Endometrial microvascular endothelial cells (primary cell): ENCODE results near the gene CD164L2. TPM values are rescaled to one million over a fixed set of nuclear protein-coding genes. Genes with fewer than 3 reads are reported as not detected.

Experiments used
- in situ Hi-C: cut with HindIII; loops from 2 replicates; pipeline ENCODE4 v1.10.0; 2017; ENCODE audit warnings: low sequenced_read_pairs, low pct_unique_long_range_greater_than_20kb; ENCODE audit errors: inconsistent ontology term
- total RNA-seq: library from RNA; depleted of rRNA; stranded (reverse); fragments of >200 nt; gene quantifications from one replicate; pipeline ENCODE4 v1.2.3, GENCODE V29; 2015; ENCODE audit errors: inconsistent ontology term

CD164L2 gene
- total RNA-seq, 1 donor from 2014 or later = not detected

DNA sequence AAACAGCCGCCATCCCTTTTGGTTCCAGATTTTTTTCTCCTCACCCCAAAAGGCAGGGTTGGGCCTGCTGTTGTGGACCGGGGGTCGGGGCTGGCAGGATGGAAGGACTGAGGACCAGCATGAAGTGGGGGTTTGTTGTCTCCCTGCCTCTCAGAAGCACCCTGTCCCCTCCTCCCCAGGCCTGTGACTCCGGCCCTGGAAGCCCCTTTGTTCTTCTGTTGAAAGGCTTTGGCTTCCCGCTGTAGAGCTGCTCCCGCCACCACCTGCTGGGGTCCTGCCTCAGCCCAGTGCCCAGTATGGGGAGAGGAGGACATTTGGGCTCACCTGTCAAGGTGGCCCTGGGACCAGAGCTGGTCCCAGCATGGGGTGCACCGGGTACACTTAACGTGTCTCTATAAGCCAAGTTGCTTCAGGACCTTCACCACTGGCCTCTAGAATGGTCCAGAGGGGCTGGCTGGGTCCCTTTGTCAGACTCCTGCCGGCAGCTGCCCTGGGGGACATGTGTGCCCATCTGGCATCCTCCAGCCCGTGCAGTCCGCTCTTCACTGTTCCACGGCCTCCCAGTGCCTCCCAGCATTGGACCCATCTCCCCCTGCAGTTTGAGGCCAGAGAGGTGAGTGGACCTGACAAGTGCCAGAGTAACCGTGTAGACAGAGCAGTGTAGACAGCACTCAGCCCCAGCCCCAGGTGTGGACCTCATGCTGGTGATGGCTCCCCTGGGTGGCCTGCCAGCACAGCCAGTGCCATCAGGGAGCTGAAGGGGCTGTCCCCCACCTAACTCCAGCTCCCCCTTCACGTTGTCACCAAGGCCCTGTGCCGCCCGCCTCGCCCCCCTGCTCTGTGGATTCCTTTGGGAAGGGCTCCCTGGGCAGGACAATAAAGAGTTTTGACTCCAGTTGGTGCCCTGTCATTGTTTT is 47.4 kb downstream of the CD164L2 start:
- in situ Hi-C loops = no loop called here

DNA sequence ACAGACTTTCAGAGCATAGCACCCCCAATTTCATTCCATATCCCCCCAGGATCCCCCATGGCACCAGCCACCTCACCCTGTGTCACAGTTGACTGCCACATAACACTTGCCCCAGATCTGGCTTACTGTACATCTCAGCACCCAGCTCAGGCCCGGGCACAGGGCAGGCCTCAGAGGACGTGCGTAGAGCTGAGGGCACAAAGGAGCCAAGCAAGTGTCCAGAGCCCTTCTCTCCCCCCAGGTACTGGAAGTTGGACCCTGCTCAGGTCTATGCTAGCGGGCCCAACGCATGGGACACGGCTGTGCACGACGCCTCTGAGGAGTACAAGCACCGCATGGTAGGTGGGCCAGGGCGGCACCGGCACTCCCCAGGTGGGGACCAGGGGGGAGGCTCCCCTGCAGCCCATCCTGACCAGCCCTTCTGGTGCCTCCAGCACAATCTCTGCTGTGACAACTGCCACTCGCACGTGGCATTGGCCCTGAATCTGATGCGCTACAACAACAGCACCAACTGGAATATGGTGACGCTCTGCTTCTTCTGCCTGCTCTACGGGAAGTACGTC is 49.3 kb downstream of the CD164L2 start:
- in situ Hi-C loops = no loop called here

DNA sequence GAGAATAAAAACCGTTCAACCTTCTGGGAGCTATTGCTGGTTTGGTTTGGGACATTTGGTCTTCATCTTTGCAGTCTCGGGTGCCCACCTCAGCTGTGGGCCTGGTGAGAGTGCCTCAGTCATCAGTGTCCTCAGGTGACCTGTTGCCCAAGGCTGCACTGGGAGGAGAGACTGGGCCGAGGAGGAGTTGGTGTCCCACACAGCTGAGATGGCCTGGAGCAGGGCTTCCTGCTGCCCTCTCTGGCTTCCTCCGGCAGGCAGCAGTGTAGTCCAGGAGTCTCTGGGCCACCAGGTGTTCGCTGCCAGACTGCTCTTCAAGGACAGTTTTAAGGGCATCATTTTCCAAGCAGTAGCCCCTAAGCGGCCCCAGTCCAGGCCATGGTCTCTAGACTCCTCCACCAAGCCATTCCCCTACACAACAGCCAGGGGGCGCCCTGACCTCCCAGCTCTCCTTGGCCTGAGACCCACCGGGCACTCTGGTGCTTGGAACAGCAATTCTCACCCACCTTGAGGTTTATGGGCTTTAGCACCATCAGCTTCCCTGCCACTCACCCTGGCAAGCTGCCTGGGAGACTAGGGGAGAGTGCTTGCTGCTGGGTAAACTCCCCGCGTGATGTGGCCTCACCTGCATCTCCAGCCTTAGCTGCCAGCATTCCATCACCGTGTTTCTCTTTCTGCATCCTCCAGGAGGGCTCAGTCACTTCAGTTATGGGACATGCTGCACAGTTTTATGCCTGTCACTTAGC is 50.4 kb downstream of the CD164L2 start:
- in situ Hi-C loops = no loop called here

DNA sequence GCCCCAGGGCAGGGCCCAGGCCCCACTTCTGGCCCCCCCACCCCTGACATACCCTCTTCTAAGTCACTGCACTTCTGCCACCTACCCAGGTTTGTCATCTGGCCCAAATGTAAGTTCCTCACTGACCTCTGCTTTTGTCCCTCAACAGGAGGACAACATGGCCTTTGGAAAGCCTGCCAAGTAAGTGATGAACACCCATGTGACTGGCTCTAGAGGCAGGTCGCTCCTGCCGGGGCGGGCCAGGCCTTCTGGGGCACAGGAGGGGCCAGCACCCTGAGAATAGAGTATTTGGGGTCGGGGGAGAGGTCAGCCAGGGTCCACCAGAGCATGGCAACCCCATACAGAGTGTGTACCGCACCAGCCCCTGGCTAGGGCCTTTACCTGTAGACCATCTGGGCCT is 51.2 kb downstream of the CD164L2 start:
- in situ Hi-C loops = no loop called here

DNA sequence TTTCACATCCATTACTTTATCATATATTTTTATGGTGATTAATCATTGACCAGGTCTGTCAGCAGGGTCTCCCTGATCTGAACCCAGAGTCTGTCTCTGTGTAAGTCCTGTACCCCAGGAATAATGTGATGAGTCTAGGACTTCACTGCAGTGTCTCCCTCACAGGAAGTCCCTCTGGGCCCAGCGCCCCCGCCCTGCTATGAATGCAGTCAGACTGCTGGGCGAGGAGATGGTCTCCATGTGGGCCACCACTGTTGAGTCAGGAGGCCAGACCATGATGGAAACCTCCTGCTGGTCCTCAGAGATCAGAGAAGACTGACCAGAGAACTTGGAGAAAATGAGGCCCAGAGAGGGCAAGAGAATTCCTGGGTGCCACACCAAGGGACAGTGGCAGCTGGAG is 51.7 kb downstream of the CD164L2 start:
- in situ Hi-C loops = no loop called here

DNA sequence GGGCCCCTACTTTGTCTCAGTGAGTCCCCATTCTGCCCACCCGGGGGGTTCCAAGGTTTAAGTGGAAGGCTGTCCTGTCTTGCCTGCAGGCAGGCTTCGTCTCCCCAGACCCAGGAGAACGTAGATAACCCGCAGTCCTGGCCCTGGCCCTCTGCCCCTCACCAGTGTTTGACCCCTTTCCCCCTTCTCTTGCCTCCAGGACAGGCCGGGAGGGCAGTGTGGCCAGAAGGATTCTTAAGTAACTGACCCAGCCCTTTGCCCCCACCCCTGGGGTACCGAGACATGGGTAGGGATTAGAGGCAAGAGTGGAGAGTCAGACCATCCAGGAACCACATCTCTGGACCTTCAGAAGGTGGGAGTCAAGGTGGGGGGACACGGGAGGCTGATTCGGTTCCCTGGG is 52.3 kb downstream of the CD164L2 start:
- in situ Hi-C loops = no loop called here

Other genes starting within 250 kb of the CD164L2 start
- 45.5 TPM for gene SLC9A1, start 228.2 kb downstream of the CD164L2 start, total RNA-seq
- gene WDTC1, start 148.7 kb downstream of the CD164L2 start, total RNA-seq = 25.2 TPM
- 29.5 TPM for gene TMEM222, start 61.2 kb downstream of the CD164L2 start, total RNA-seq
- gene SYTL1, start 41.3 kb downstream of the CD164L2 start, total RNA-seq = not detected
- gene MAP3K6, start 16.4 kb downstream of the CD164L2 start, total RNA-seq = 18.0 TPM
- 1.9 TPM for gene FCN3, start 8.5 kb downstream of the CD164L2 start, total RNA-seq
- 1.9 TPM for gene GPR3, start 9.3 kb upstream of the CD164L2 start, total RNA-seq
- 29.3 TPM for gene WASF2, start 106.8 kb upstream of the CD164L2 start, total RNA-seq
- gene AHDC1, start 220.8 kb upstream of the CD164L2 start, total RNA-seq = 3.0 TPM